ENCODE data around the gene UNG. TPM values are rescaled to one million over a fixed set of nuclear protein-coding genes. Genes with fewer than 3 reads are reported as not detected.

The UNG gene
- total RNA-seq, 1 donor from 2014 or later, result 25.9 TPM

DNA sequence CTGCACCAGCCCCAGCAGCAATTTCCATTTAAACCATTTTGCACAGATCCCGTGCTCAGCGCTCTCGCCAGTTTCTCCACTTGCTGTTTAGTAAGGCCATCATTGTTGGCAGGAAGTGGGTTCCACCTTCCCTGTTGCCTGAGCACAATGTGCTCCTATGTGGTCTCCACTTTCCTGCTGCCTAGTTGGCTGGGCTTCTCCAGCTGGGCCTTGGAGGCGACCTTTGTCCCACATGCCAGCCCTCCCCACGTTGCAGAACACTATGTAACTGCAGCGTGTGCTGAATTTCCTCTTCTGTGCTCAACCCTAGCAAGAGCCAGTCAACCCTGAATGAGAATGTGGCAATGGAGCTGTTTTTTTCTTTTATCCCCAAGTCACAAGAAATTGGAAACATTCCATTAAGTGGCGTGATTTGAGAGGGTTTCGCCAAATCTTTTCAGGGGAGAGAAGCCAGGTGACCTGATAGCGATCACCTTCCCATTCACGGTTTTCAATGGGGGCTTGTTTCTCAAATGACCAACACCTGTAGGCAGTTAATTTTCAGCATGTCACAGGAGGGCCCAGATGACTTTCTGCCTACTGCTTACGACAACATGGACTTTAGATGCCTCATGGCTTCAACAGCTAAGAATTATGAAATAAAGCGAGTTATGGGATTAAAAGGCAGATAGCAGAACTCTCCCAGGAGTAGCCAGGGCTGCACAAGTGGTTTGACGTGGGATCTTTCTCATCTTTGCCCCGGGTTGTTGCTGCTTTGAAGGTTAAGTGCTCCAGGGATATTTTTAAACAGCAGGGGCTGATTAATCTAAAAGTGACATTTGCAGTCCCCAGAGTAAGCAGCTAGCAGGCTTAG lies 18.6 kb downstream of the UNG start, which contains the start of gene ACACB:
Gene ACACB, plus strand, starts transcription at position 830 of the 853 bp plus-strand sequence. CDS start 22,819 bp downstream, outside the sequence.
- DNase-seq (peak; percentile 84), ATAC-seq (peak; percentile 75)
- intact Hi-C loops (cut with micrococcal nuclease), result no loop called here

DNA sequence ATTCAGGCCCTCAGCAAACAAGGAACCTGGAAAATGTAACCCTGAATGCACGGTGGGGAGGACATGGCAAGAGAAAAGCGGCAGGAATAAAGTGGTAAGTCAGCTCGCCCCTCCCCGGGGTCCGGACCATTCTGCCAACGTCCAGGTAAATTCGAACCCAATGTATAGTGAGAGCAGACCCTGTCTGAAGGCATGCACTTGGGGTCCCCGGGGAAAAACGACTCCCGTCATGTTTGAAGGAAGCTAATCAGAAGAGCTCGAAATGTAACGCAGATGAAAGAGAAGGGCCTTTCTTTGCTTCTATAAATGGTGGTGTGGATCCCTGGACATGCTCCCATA lies 19.2 kb downstream of the UNG start:
- no peak for DNase-seq
- intact Hi-C loops (cut with micrococcal nuclease), result no loop called here
- ATAC-seq, result no peak

DNA sequence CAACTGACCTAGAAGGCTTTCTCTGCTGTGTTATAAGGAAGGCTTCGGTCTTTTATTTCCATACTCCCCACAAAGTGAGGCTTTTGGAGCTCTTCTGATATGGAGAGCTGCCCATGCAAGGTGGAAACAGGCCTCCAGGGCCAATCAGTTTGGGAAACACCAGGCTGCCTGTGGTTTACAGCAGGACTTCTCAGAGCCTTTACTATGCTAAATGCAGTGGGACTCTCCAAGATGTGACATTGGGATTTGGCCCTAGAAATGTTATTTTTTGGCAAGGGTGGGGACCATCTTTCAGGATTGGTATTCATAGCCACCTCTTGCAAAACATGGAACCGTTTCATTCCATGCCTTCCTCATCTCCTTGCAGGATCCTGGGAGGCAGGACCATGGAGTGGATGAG lies 22.7 kb downstream of the UNG start:
- ATAC-seq (no peak), DNase-seq (no peak)
- intact Hi-C loops (cut with micrococcal nuclease), result no loop called here

DNA sequence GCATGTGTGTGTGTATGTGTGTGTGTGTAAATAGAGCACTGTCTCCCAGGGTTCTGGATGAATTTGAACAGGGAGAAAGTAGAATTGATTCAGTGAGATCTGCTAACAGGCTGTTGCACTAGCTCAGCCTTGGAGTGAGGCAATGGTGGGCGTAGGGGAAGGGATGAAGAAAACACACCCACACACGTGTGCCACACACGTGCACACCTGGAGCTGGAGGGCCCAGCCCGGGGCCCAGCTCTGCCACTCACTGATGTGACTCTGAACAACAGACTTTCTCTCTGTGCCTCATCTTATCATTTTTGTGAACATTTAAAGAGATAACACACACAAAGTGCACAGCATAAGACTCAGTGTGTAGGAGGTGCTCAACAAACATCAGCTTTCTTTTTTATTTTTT lies 23.2 kb downstream of the UNG start:
- ATAC-seq (no peak), DNase-seq (no peak)
- intact Hi-C loops (cut with micrococcal nuclease), result no loop called here

DNA sequence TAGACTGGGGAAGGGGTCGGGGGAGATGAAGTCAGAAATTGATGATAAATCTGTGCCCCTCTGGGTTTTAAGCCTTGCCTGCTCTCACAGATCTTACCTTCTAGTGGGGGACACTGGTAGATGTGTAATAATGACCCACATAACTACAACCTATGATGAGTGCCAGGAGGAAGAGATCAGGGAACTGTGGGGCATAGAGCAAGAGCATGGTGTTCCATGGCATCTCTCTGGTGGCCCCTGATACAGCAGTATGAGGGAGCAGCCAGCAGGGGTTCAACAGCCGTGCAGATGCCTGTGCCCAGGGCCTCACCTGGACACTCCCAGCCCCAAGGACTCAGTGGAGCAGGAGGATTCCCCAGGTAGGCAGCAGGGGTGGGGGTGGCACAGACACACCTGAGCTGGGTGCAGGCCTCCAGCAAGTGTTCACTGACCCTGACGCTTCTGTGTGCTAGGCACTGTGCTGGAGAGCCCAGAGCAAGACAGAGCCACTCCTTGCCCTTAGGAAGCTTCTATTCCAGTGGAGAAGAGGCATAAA lies 24.0 kb downstream of the UNG start:
- ATAC-seq, result no peak
- intact Hi-C loops (cut with micrococcal nuclease), result no loop called here

DNA sequence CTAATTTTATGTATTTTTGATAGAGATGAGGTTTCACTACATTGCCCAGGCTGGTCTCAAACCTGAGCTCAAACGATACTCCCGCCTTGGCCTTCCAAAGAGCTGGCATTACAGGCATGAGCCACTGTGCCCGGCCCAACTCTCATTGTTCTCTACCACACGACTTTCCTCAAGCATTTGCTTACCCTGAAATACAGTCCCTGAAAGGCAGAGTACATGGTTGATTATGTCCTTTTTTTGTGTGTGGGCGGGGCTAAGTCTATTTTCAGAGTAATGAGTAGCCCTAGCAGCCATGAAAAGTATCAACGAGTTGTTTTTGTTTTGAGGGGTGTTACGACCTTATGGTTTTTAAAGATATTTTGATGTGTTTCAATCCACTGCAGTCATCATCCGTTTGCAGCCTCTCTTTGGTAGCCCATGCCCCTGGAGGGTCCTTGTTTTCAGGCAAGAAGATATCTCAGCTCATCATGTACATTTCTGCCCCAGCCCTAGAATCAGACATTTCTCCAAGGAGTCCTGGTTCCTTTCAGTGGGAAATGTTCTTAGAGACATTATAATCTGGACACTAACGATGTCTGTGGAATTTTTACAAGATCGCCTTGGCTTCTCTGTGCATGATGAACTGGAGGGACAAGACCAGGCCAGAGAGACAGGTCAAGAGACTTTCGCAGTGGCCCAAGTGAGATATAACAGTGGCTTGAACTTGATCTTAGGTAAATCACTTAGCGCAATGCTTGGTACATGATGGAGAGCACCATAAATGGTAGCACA lies 27.7 kb downstream of the UNG start:
- intact Hi-C loops (cut with micrococcal nuclease), result no loop called here
- DNase-seq, result no peak
- peak; percentile 55 for ATAC-seq

More for the DNA sequence above, 24.0 kb downstream of the UNG start:
- no peak for DNase-seq

DNA sequence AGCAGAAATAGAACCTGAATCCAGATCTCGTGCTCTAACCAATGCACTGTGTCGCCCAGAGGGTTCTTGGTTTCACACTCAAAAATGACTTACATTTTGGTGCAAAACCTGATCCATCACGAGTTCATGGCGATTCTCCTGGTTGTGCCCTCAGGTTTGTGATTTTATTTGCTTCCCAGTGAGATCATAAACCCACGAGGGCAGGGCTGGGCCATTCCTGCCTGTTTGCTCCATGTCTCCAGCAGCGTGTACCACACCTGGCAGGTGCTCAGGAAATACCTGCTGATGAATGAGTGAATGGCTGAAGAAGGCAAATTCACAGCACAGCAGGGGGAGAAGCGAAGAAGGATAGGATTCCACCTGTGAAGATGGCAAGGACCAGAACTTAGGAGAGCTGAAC lies 28.4 kb downstream of the UNG start:
- intact Hi-C loops (cut with micrococcal nuclease), result no loop called here
- ATAC-seq (no peak), DNase-seq (no peak)

DNA sequence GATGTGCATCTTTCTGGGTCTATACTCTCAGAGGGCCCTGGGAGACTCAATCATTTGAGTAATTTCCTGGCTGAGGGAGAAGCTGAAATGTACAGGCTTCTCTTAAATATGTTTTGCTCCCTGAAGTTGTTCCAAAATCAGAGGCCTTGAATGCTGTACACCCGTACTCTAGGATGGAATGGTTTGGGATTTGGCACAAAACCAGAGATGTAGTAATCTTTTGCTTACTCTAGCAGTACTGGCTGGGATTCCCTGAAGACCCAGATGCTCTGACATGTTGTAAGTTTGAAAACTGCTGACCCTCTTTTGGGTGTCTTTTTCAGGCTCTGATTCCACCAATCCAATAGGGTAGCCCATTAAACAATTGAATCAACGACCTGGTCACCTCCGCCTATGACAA lies 29.4 kb downstream of the UNG start:
- intact Hi-C loops (cut with micrococcal nuclease), result no loop called here
- ATAC-seq (peak; percentile 2), DNase-seq (no peak)

DNA sequence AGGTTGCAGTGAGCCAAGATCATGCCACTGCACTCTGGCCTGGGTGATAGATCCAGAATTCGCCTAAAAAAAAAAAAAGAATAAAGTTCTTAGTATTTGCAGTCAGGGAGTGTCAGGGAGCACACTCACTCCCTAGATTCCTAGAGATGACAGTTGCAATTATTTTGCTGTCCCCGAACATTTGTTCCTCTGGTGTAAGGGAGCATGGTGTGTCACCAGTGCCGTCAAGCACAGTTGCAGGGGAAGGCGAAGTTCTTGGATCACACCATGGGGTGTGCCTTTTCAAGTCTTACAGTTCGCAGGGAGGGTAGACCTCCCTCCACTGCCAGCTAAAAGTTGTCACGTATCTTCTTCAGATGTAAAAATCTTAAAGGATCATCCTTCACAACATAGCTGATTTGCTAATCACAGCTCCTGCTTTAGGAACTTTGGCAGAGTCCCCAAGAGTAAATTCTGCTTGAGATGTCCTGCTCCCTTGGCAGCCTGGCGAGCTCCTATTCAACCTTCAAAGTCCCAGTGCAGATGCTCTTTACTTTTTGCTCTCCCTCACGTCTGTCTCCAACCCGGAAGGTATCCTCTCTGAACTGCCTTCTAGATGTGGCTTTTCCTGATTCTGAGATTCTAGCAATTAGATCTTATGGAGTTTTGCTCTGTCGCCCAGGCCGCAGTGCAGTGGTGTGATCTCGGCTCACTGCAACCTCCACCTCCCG lies 30.3 kb downstream of the UNG start:
- intact Hi-C loops (cut with micrococcal nuclease), result no loop called here
- ATAC-seq, result no peak
- no peak for DNase-seq

DNA sequence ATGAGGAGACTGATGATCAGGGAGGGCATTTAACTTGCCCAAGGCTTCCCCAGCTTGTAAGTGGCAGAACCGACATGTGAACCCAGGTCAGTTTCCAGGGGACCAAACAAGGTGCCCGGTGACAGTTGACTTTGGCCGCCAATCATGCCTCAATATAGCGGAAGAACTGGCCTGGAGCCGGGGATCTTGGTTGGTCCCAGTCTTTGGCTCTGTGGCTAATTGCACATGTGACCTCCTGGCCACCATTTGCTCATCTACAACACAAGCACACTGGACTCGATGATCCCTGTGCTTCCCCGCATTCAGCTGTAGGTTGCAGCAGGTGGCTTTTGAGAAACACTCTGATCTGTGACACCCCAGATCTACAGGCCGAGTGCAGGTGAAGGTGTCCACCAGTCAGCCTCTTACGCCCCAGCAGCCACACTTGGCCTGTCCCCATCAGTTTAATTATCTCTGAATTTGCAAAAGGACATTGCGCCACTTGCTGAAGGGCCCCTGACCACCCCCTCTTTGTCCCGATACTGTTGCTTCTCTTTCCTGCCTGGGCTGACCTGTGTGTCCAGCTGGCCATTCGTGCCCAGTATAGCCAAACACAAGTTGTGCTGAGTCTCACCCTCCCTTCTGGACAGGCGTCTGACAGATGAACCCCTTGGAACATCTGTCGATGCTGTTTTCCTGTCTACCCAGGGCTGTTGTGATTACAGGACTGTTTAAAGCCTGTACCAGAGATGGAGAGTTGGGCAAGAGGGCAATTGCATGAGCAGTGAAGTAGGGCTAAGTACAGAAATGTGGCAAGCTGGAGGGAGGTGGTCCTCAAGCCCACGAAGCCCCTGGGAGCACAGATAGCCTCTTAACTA lies 33.1 kb downstream of the UNG start:
- intact Hi-C loops (cut with micrococcal nuclease), result no loop called here
- DNase-seq, result peak; percentile 49

DNA sequence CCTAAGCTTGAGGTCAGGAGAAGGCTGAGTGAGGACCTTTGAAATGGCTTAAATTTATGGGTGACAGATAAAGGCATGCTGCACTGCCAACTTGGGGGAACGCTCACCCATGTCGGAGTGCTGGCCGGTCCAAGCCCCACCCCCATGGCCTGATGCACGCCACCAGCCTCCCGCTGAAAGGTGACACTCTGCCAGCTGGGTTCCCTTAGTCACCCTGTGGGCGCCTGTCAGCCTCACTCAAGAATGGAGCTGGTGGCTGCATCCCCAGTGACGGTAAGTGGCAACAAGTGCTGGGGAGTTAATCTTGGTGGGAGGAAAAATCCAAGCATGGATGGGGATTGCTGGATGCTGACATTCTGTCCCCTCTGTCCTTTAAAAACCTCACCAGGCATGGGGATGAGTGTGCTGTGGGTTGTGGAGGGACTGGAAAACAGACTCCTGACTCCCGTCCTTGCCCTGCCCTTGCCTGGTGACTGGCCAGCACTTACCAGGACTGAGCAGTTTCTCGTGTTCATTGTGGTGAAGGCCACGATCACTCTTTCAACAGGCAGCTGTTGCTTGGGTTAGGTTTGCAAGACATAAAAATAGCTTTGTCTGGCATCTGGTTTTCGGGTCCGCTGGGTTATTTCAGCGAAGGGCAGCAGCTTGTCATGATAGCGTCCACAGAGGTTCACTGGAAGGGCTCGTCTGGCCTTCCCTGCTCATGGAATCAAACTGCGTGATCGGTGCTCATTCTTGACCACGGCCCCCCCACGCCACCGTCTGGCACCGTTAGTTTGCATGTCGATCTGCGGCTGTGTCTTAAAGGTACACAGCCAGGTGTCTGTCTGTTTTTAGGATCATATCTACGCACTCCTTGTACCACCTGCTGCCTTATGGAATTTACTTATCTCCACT lies 34.0 kb downstream of the UNG start:
- peak; percentile 88 for DNase-seq
- ATAC-seq, result peak; percentile 89
- intact Hi-C loops (cut with micrococcal nuclease), result no loop called here

More for the DNA sequence above, 33.1 kb downstream of the UNG start:
- ATAC-seq, result peak; percentile 28

DNA sequence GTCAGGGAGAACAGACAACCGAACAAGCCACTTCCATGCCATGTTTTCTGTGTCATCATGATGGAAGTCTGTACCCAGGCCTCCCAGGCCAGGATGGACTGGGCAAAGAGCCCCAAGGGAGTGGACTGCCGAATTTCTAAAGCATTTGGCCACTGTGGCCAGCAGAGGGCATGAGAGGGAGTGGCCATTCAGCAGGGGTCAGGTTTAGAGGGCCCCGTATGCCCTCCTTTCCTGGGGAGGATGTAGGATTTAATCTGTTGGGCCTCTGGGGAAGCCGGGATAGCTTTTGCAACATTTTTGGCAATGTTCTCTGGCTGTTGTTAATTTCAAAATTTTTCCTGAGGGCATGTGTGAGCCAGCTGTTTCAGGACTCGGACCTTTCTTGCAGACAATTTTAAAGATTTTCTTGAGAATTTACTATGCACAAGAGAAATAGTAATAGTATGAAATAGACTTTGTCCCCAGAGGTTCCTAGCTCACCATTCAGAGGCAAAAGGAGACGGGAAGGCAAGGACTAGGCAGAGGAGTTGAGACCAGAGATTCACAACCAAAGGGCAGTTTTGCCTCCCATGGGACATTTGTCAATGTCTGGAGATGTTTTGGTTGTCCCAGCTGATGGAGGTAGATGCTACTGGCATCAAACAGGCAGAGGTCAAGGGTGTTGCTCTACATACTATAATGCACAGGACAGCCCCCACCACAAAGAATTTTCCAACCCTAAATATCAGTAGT lies 37.0 kb downstream of the UNG start:
- intact Hi-C loops (cut with micrococcal nuclease), result no loop called here
- peak; percentile 63 for DNase-seq
- ATAC-seq, result peak; percentile 7

DNA sequence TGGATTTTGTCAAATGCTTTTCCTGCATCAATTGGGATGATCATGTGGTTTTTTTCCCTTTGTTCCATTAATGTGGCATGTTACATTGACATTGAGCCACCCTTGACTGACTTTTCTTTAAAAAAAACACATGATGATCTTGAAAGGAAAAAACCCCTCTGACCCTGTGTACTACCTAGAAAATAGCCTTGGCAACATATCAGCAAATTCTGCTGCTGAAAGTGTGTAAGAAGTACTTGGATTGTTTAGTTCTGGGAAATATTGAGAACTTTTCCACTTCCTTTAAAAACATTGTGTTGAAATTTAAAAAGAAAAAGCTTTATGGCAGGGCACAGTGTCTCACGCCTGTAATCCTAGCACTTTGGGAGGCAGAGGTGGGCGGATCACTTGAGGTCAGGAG lies 39.7 kb downstream of the UNG start:
- DNase-seq, result no peak
- intact Hi-C loops (cut with micrococcal nuclease), result no loop called here
- no peak for ATAC-seq

DNA sequence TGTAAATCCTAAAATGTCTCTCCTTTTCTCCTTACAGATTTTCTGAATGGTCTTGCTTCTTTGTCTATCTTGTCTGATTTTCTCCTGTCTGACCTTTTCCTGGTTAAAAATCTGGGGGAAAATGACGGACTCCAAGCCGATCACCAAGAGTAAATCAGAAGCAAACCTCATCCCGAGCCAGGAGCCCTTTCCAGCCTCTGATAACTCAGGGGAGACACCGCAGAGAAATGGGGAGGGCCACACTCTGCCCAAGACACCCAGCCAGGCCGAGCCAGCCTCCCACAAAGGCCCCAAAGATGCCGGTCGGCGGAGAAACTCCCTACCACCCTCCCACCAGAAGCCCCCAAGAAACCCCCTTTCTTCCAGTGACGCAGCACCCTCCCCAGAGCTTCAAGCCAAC lies 42.0 kb downstream of the UNG start:
- intact Hi-C loops (cut with micrococcal nuclease), result no loop called here
- ATAC-seq, result peak; percentile 22

DNA sequence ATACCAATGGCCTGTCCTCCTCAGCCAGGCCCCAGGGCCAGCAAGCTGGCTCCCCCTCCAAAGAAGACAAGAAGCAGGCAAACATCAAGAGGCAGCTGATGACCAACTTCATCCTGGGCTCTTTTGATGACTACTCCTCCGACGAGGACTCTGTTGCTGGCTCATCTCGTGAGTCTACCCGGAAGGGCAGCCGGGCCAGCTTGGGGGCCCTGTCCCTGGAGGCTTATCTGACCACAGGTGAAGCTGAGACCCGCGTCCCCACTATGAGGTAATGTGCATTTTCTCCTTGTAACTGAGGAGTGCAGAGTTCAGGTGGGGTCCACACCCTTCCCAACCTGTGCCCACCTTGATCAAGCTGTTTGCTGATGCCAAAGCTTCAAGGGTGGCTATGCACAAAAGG lies 42.4 kb downstream of the UNG start:
- DNase-seq (no peak), ATAC-seq (peak; percentile 3)
- intact Hi-C loops (cut with micrococcal nuclease), result no loop called here

More for the DNA sequence above, 42.0 kb downstream of the UNG start:
- DNase-seq, result no peak

DNA sequence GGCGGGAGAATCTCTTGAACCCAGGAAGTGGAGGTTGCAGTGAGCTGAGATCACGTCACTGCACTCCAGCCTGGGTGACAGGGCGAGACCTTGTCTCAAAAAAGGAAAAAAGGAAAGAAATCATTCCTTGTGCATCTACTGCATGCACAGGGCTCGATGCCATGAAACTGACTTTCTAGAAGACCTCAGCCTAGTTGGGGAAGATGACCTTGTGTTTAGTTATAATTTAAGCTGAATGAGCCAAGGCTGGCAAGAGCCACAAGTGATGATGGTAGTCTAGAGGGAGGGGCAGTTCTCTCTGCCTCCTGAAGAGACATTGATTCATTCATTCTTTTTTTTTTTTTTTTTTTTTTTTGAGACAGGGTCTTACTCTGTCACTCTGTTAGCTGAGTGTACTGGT lies 43.2 kb downstream of the UNG start:
- ATAC-seq, result peak; percentile 41
- DNase-seq, result no peak
- intact Hi-C loops (cut with micrococcal nuclease), result no loop called here

DNA sequence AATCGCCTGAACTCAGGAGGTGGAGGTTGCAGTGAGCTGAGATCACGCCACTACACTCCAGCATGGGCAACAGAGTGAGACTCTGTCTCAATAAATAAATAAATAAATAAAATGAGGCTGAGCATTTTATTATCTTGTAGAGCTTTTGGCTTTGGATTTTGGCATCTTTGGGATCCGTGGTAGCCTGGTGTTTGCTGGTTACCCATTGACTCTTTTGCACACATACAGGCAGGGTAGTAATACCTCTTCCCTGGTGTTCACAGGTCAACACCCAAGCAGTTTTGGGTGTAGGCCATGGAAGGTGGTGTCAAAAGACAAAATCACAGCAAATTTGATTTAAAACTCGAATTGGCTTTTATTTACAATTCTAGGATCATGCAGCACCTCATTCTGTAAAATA lies 46.8 kb downstream of the UNG start:
- ATAC-seq, result no peak
- intact Hi-C loops (cut with micrococcal nuclease), result no loop called here

More for the DNA sequence above, 46.8 kb downstream of the UNG start:
- DNase-seq, result no peak
